K562 treated with DMSO at 1 percent for 48 hours (cell line): ENCODE data around the gene SOWAHB. TPM values are rescaled to one million over a fixed set of nuclear protein-coding genes. Genes with fewer than 3 reads are reported as not detected.

Source experiments
- total RNA-seq: library from RNA; unstranded; fragments of 300-600 nt; gene quantifications from 2 replicates; pipeline ENCODE4 v1.2.3, GENCODE V29; 2022; ENCODE audit warnings: low replicate concordance; ENCODE audit errors: extremely low read depth

Gene SOWAHB
- not detected in 2 replicates for total RNA-seq

GRCh38 chr4:76897536-76898384, at the start of gene SOWAHB:
SOWAHB (minus strand) TSS chr4:76898144; CDS start chr4:76897849, 295 bp downstream.

Other genes starting within 250 kb of the SOWAHB start
- not detected in 2 replicates for gene SEPTIN11, start 51.6 kb upstream of the SOWAHB start, total RNA-seq
- gene CCNI, start 177.8 kb upstream of the SOWAHB start, total RNA-seq = not detected in 2 replicates